CD4-positive, alpha-beta T cell (primary cell): ENCODE measurements around the gene PAX4. TPM values are rescaled to one million over a fixed set of nuclear protein-coding genes. Genes with fewer than 3 reads are reported as not detected.

Experiments used
- ATAC-seq: fragments of 200-7000 bp; cut with Tn5 transposase; one replicate; pipeline ENCODE4 v1.10.0; 2022; ENCODE audit warnings: mild to moderate bottlenecking; ENCODE audit not compliant: poor library complexity
- CTCF ChIA-PET: fragments of 350-600 bp; sonication (Branson Sonifier 250); formaldehyde crosslinking; loops from one replicate; lab custom pipeline; 2021; ENCODE audit warnings: antibody characterized with exemption, inconsistent platforms; lab: Charles Lee
- POLR2A ChIA-PET: fragments of 350-600 bp; sonication (Branson Sonifier 250); formaldehyde crosslinking; loops from one replicate; lab custom pipeline; 2021; ENCODE audit warnings: antibody characterized with exemption, inconsistent platforms; lab: Charles Lee
- DNase-seq, 14 experiments: peaks; one replicate each; pipeline ENCODE4 v3.0.0-alpha.2; 2013 to 2020; ENCODE audit warnings: mixed read lengths in 2 of 14
- H3K27ac ChIP-seq, 2 donors: one replicate each; pipeline versions ENCODE4 v1.5.1 to v1.7.0; 2013; ENCODE audit warnings: low read length in 2 of 2, low read depth in 1 of 2, mild to moderate bottlenecking in 1 of 2
- H3K27me3 ChIP-seq, 2 experiments: 1 replicate in 1 of 2; 2 replicates in 1 of 2; pipeline versions ENCODE4 v1.6.1 to v1.7.0; 2013; ENCODE audit warnings: low read length in 2 of 2, control low read depth in 1 of 2, mild to moderate bottlenecking in 1 of 2, moderate library complexity in 1 of 2; ENCODE audit not compliant: insufficient read depth in 2 of 2, control insufficient read depth in 1 of 2
- H3K36me3 ChIP-seq: one replicate; pipeline ENCODE4 v1.6.1; 2013; ENCODE audit warnings: low read length, control low read depth; ENCODE audit not compliant: insufficient read depth
- H3K4me1 ChIP-seq: one replicate; pipeline ENCODE4 v1.6.1; 2013; ENCODE audit warnings: low read length, control low read depth; ENCODE audit not compliant: insufficient read depth
- H3K4me3 ChIP-seq: one replicate; pipeline ENCODE4 v1.5.1; 2013; ENCODE audit warnings: mild to moderate bottlenecking, low read length, moderate library complexity
- H3K9me3 ChIP-seq, 2 experiments: 1 replicate in 1 of 2; 2 replicates in 1 of 2; pipeline versions ENCODE4 v1.6.1 to v1.7.0; 2013; ENCODE audit warnings: low read length in 2 of 2, mild to moderate bottlenecking in 2 of 2, control low read depth in 1 of 2, moderate library complexity in 1 of 2; ENCODE audit not compliant: control insufficient read depth in 1 of 2, insufficient read depth in 1 of 2
- H3K27ac Mint-ChIP-seq: one replicate; pipeline ENCODE4 v1.8.0; 2020; ENCODE audit warnings: mixed read lengths
- H3K27me3 Mint-ChIP-seq: one replicate; pipeline ENCODE4 v1.8.0; 2021; ENCODE audit warnings: mixed read lengths
- H3K36me3 Mint-ChIP-seq: one replicate; pipeline ENCODE4 v1.8.0; 2021; ENCODE audit warnings: low read depth, mixed read lengths
- H3K4me1 Mint-ChIP-seq: one replicate; pipeline ENCODE4 v1.8.0; 2021; ENCODE audit warnings: low read depth, mixed read lengths
- H3K4me3 Mint-ChIP-seq: one replicate; pipeline ENCODE4 v1.8.0; 2020; ENCODE audit warnings: mild to moderate bottlenecking, mixed read lengths
- H3K9me3 Mint-ChIP-seq: one replicate; pipeline ENCODE4 v1.8.0; 2020; ENCODE audit warnings: mixed read lengths
- CTCF ChIP-seq: fragments of 200-600 bp; IDR thresholded peaks from one replicate; pipeline ENCODE4 v1.8.0; 2022; ENCODE audit warnings: antibody characterized with exemption, mild to moderate bottlenecking
- intact Hi-C, 2 experiments: fragments of 100-400 bp; cut with DNase I in 1 of 2; cut with micrococcal nuclease in 1 of 2; formaldehyde crosslinking; loops; one replicate each; pipeline versions ENCODE4 v1.15.1 to v1.9.0; 2023 to 2025; cut with DNase I, micrococcal nuclease
- total RNA-seq, 174 experiments: library from RNA in 2 of 174; stranded (reverse) in 2 of 174; gene quantifications; one replicate each; pipeline ENCODE4 v1.2.3 and lab custom pipeline; 2021 to 2026

Gene PAX4
- total RNA-seq, 2 experiments from 2014 or later: not detected

- H3K27me3 ChIP-seq: no peaks in the 10 kb centered on the region
- H3K27ac ChIP-seq: no peak overlapping the region
- no peak overlapping the region for H3K4me3 ChIP-seq
- H3K4me1 Mint-ChIP-seq: no peaks in the 10 kb centered on the region
- H3K9me3 Mint-ChIP-seq: no peaks in the 10 kb centered on the region
- ChIA-PET POLR2A (no interaction called here), CTCF (no interaction called here)
- H3K36me3 Mint-ChIP-seq: no peaks in the 10 kb centered on the region
- H3K36me3 ChIP-seq: no peaks in the 10 kb centered on the region
- no peaks in the 10 kb centered on the region for H3K4me1 ChIP-seq
- TF ChIP-seq CTCF: no peak
- no peaks in the 10 kb centered on the region for H3K9me3 ChIP-seq
- ATAC-seq (no peak), DNase-seq (peak in 1 of 14 experiments; percentile 13)
- H3K27ac Mint-ChIP-seq: no peak overlapping the region
- no peak overlapping the region for H3K4me3 Mint-ChIP-seq
- H3K27me3 Mint-ChIP-seq: no peaks in the 10 kb centered on the region
- intact Hi-C loops: no loop called here
Measured at GRCh38 chr7:127598318-127598717, 19.6 kb downstream of the PAX4 start.

GRCh38 chr7:127595737-127596136 lies 22.2 kb downstream of the PAX4 start:
- Mint-ChIP-seq H3K4me3 (no peak overlapping the region), H3K9me3 (no peaks in the 10 kb centered on the region), H3K27me3 (no peaks in the 10 kb centered on the region), H3K4me1 (no peaks in the 10 kb centered on the region), H3K27ac (no peak overlapping the region), H3K36me3 (peaks cover 20% of the 10 kb centered on the region)
- no peaks in the 10 kb centered on the region for H3K9me3 ChIP-seq
- H3K27me3 ChIP-seq: no peaks in the 10 kb centered on the region
- no peak overlapping the region for H3K4me3 ChIP-seq
- no peak overlapping the region for H3K27ac ChIP-seq
- no peaks in the 10 kb centered on the region for H3K4me1 ChIP-seq
- ATAC-seq: no peak
- peaks cover 12% of the 10 kb centered on the region for H3K36me3 ChIP-seq
- ChIA-PET POLR2A (no interaction called here), CTCF (no interaction called here)
- no peak for TF ChIP-seq CTCF
- intact Hi-C loops: no loop called here
- DNase-seq: no peak

- peaks cover 31% of the 10 kb centered on the region for H3K36me3 Mint-ChIP-seq
- H3K36me3 ChIP-seq: peaks cover 15% of the 10 kb centered on the region
- H3K9me3 Mint-ChIP-seq: no peaks in the 10 kb centered on the region
- peaks cover 5% of the 10 kb centered on the region for H3K4me1 ChIP-seq
- CTCF ChIA-PET: no interaction called here
- POLR2A ChIA-PET: no interaction called here
- intact Hi-C loops: no loop called here
- no peak overlapping the region for H3K4me3 Mint-ChIP-seq
- H3K27me3 ChIP-seq: no peaks in the 10 kb centered on the region
- H3K4me3 ChIP-seq: no peak overlapping the region
- no peak overlapping the region for H3K27ac ChIP-seq
- TF ChIP-seq CTCF: no peak
- H3K27ac Mint-ChIP-seq: no peak overlapping the region
- no peaks in the 10 kb centered on the region for H3K27me3 Mint-ChIP-seq
- DNase-seq (peak in 3 of 14 experiments; percentile 14 to 36 (median 31)), ATAC-seq (no peak)
- peaks cover 7% of the 10 kb centered on the region for H3K4me1 Mint-ChIP-seq
- H3K9me3 ChIP-seq: no peaks in the 10 kb centered on the region
Measured at GRCh38 chr7:127594490-127594889, 23.5 kb downstream of the PAX4 start.
